Adrenal gland (tissue), 12 donors: Measurements from ENCODE around the gene LTA4H. TPM values are rescaled to one million over a fixed set of nuclear protein-coding genes. Genes with fewer than 3 reads are reported as not detected.

Experiments
- DNase-seq, 7 donors: peaks; one replicate each; pipeline ENCODE4 v3.0.0-alpha.2; 2019 to 2020
- H3K27ac ChIP-seq, 5 donors: fragments of 200-600 bp; sonication (generic) in 4 of 5; 1 replicate in 3 of 5; 2 replicates in 2 of 5; pipeline versions ENCODE4 v1.5.1 to v1.8.0; 2016 to 2020; ENCODE audit warnings: mild to moderate bottlenecking in 1 of 5
- H3K27me3 ChIP-seq: fragments of 200-600 bp; 2 replicates; pipeline ENCODE4 v1.8.0; 2021
- H3K36me3 ChIP-seq, 2 donors: fragments of 200-600 bp; replicated peaks in 1 of 2; 1 replicate in 1 of 2; 2 replicates in 1 of 2; pipeline versions ENCODE4 v1.5.1 to v1.8.0; 2018 to 2022
- H3K4me1 ChIP-seq, 2 donors: fragments of 200-600 bp; replicated peaks in 1 of 2; 1 replicate in 1 of 2; 2 replicates in 1 of 2; pipeline versions ENCODE4 v1.5.1 to v1.8.0; 2018 to 2021
- H3K4me3 ChIP-seq, 4 donors: fragments of 200-600 bp; sonication (generic) in 3 of 4; one replicate each; pipeline ENCODE4 v1.5.1; 2016 to 2018
- H3K9me3 ChIP-seq, 3 donors: fragments of 200-600 bp; sonication (generic) in 1 of 3; replicated peaks in 1 of 3; 1 replicate in 2 of 3; 2 replicates in 1 of 3; pipeline versions ENCODE4 v1.5.1 to v1.8.0; 2016 to 2021
- CTCF ChIP-seq, 6 experiments: fragments of 450-650 bp in 4 of 6; fragments of 200-600 bp in 2 of 6; sonication (generic) in 1 of 6; IDR thresholded peaks; 1 replicate in 5 of 6; 2 replicates in 1 of 6; pipeline versions ENCODE4 v1.5.1 to v1.8.0; 2016 to 2021; ENCODE audit warnings: antibody characterized with exemption in 6 of 6, mild to moderate bottlenecking in 2 of 6, moderate library complexity in 1 of 6
- POLR2A ChIP-seq, 2 donors: fragments of 450-650 bp; IDR thresholded peaks; one replicate each; pipeline ENCODE4 v1.6.1; 2017; ENCODE audit warnings: antibody characterized with exemption in 2 of 2, mild to moderate bottlenecking in 2 of 2, moderate library complexity in 1 of 2
- WGBS, 4 donors: extraction: QIAGEN DNeasy Blood & Tissue Kit in 2 of 4; methylation state at CpG; one replicate each; pipeline versions ENCODE4 v1.1.5 to v1.1.7; 2013 to 2017; 5-methylcytosine and 5-hydroxymethylcytosine counted together
- intact Hi-C, 2 donors: fragments of 100-400 bp; cut with DNase I; formaldehyde crosslinking; loops; one replicate each; pipeline versions ENCODE4 v1.14.1 to v1.15.0; 2022 to 2023
- polyA plus RNA-seq, 3 donors: library from polyadenylated mRNA; stranded (reverse); fragments of 200-250 nt in 2 of 3; fragments of 350-450 nt in 1 of 3; fragmentation: Illumina TruSeq in 1 of 3; extraction: RNeasy Lipid Tissue Mini Kit (QIAGEN cat#74804) in 1 of 3; gene quantifications; one replicate each; pipeline ENCODE4 v1.2.3, GENCODE V29; 2013 to 2014
- total RNA-seq, 9 donors: library from RNA; depleted of rRNA in 4 of 9; stranded (reverse); fragments of >200 nt in 4 of 9; fragments of 120-200 nt in 1 of 9; fragmentation: NEBNext Ultra II Directional in 1 of 9; extraction: Animal tissue kit (Norgen Biotek cat#: 25700) in 1 of 9; gene quantifications; one replicate each; pipeline versions ENCODE4 v1.1.0 to v1.2.4, GENCODE V29; 2013 to 2023
- donor health status: healthy with polysubstance abuse.
- donor health status: Bipolar disorder and iron deficiency.
- donor health status: DM: yes; HTN: yes; CAD: no.
- donor health status: DM: no; HTN: no; CAD: no.
- donor health status: DM: no; HTN: no; CAD: no.
- donor health status: DM: yes; HTN: yes; CAD: no.

The LTA4H gene
- total and polyA plus RNA-seq, 12 donors: 61.8 to 164 (median 97.8) TPM

- Histone ChIP-seq H3K36me3 (peaks cover 0 to 27% of the 10 kb centered on the region in 2 donors), H3K4me3 (no peak overlapping the region), H3K4me1 (no peaks in the 10 kb centered on the region), H3K27ac (no peak overlapping the region), H3K27me3 (no peaks in the 10 kb centered on the region), H3K9me3 (no peaks in the 10 kb centered on the region)
- DNase-seq: no peak
- 76 to 90% (median 79%) methylated on average over 5 of the region's 5 CpGs for WGBS, 4 donors
- intact Hi-C loops: loop anchor here (2.0 to 5.0 kb wide), 2 partner anchors 81 to 82 kb away; no protein-coding TSS in a partner anchor
- no peak for TF ChIP-seq POLR2A (IDR thresholded peaks at IDR 0.05)
These were observed 35.9 kb downstream of the LTA4H start for GRCh38 chr12:95999484-95999883.

GRCh38 chr12:95998611-95999286 lies 36.6 kb downstream of the LTA4H start:
- peak; percentile 26 to 73 (median 53) for DNase-seq
- 13 to 22% (median 19%) methylated on average over 7 of the region's 7 CpGs for WGBS, 4 donors
- intact Hi-C loops: loop anchor here (2.0 to 5.0 kb wide), 2 partner anchors 80 to 81 kb away; no protein-coding TSS in a partner anchor

GRCh38 chr12:95997911-95998510 lies 37.4 kb downstream of the LTA4H start:
- no peak for TF ChIP-seq CTCF (IDR thresholded peaks at IDR 0.05)
- no peak for TF ChIP-seq POLR2A (IDR thresholded peaks at IDR 0.05)

More at GRCh38 chr12:95998611-95999286, 36.6 kb downstream of the LTA4H start:
- H3K4me3 ChIP-seq: no peak overlapping the region
- no peaks in the 10 kb centered on the region for H3K9me3 ChIP-seq
- no peak overlapping the region for H3K27ac ChIP-seq
- peaks cover 0 to 23% of the 10 kb centered on the region in 2 donors for H3K36me3 ChIP-seq
- H3K27me3 ChIP-seq: no peaks in the 10 kb centered on the region
- TF ChIP-seq POLR2A (IDR thresholded peaks at IDR 0.05) (no peak), CTCF (IDR thresholded peaks at IDR 0.05) (peak; percentile 44 to 83 (median 75))
- no peaks in the 10 kb centered on the region for H3K4me1 ChIP-seq

GRCh38 chr12:95997276-95997675 lies 38.1 kb downstream of the LTA4H start:
- no peak for TF ChIP-seq POLR2A (IDR thresholded peaks at IDR 0.05)
- no peak for TF ChIP-seq CTCF (IDR thresholded peaks at IDR 0.05)
- Histone ChIP-seq H3K4me1 (no peaks in the 10 kb centered on the region), H3K36me3 (peaks cover 0 to 14% of the 10 kb centered on the region in 2 donors), H3K27me3 (no peaks in the 10 kb centered on the region), H3K9me3 (no peaks in the 10 kb centered on the region), H3K27ac (no peak overlapping the region), H3K4me3 (no peak overlapping the region)
- intact Hi-C loops: loop anchor here in 1 of 2 donors (5.0 kb wide), 1 partner anchor 80 kb away; no protein-coding TSS in a partner anchor
- WGBS, 4 donors: 80 to 87% (median 83%) methylated on average over 3 of the region's 3 CpGs
- DNase-seq: no peak

More at GRCh38 chr12:95997911-95998510, 37.4 kb downstream of the LTA4H start:
- no peak for DNase-seq
- H3K4me3 ChIP-seq: no peak overlapping the region
- intact Hi-C loops: loop anchor here (2.0 to 5.0 kb wide), 2 partner anchors 79 to 81 kb away; no protein-coding TSS in a partner anchor
- no peaks in the 10 kb centered on the region for H3K27me3 ChIP-seq
- peaks cover 0 to 20% of the 10 kb centered on the region in 2 donors for H3K36me3 ChIP-seq
- WGBS, 4 donors: 78 to 80% (median 78%) methylated on average over 5 of the region's 5 CpGs
- H3K9me3 ChIP-seq: no peaks in the 10 kb centered on the region
- no peaks in the 10 kb centered on the region for H3K4me1 ChIP-seq
- no peak overlapping the region for H3K27ac ChIP-seq
